HG02798 (cell line): ENCODE results near the gene THBS4.
"Not testable (repeated sequence)": the region's sequence is repeated elsewhere in the genome, so short reads cannot be mapped to it uniquely, and the experiment has no call there.

Experiments used
- ATAC-seq: cut with Tn5 transposase; IDR thresholded peaks from one replicate; pipeline ENCODE4 v1.9.1; 2021; ENCODE audit warnings: mild to moderate bottlenecking; ENCODE audit not compliant: unreplicated experiment, poor library complexity

Gene THBS4

GRCh38 chr5:80111376-80111990, 76.3 kb downstream of the THBS4 start:
- ATAC-seq: not testable (repeated sequence)

GRCh38 chr5:80114860-80115259, 79.7 kb downstream of the THBS4 start:
- no peak for ATAC-seq

- no peak for ATAC-seq
Measured at GRCh38 chr5:80116000-80116399, 80.9 kb downstream of the THBS4 start.

GRCh38 chr5:80116465-80116864, 81.3 kb downstream of the THBS4 start:
- no peak for ATAC-seq

- no peak for ATAC-seq
Measured at GRCh38 chr5:80117446-80117845, 82.3 kb downstream of the THBS4 start.

GRCh38 chr5:80119372-80119771, 84.2 kb downstream of the THBS4 start:
- ATAC-seq: no peak

- ATAC-seq: no peak
Measured at GRCh38 chr5:80122579-80122978, 87.4 kb downstream of the THBS4 start.

- no peak for ATAC-seq
Measured at GRCh38 chr5:80124121-80124918, 89.2 kb downstream of the THBS4 start.

- peak; percentile 83 for ATAC-seq
Measured at GRCh38 chr5:80125022-80125961, 90.1 kb downstream of the THBS4 start.

GRCh38 chr5:80125962-80126480, 90.9 kb downstream of the THBS4 start:
- peak; percentile 59 for ATAC-seq

GRCh38 chr5:80127116-80127552, 92.0 kb downstream of the THBS4 start:
- ATAC-seq: no peak

GRCh38 chr5:80128141-80128540, 93.0 kb downstream of the THBS4 start:
- ATAC-seq: no peak

- no peak for ATAC-seq
Measured at GRCh38 chr5:80129146-80129545, 94.0 kb downstream of the THBS4 start.
